Stimulated activated naive CD8-positive, alpha-beta T cell treated with anti-CD3 and anti-CD28 coated beads, Interleukin-15, Interleukin-2, amounts not matched to agents 100 ng/mL and 50 ng/mL, for 24 hours (primary cell): Measurements from ENCODE around the gene JAKMIP2.

Experiments used
- H3K27ac Mint-ChIP-seq: one replicate; pipeline ENCODE4 v1.8.0; 2021; ENCODE audit warnings: mild to moderate bottlenecking, mixed read lengths
- H3K27me3 Mint-ChIP-seq: one replicate; pipeline ENCODE4 v1.8.0; 2021; ENCODE audit warnings: mixed read lengths
- H3K36me3 Mint-ChIP-seq: one replicate; pipeline ENCODE4 v1.8.0; 2021; ENCODE audit warnings: low read depth, mixed read lengths
- H3K4me1 Mint-ChIP-seq: one replicate; pipeline ENCODE4 v1.8.0; 2021; ENCODE audit warnings: low read depth, mixed read lengths
- H3K4me3 Mint-ChIP-seq: one replicate; pipeline ENCODE4 v1.8.0; 2021; ENCODE audit warnings: mild to moderate bottlenecking, mixed read lengths
- H3K9me3 Mint-ChIP-seq: one replicate; pipeline ENCODE4 v1.8.0; 2021; ENCODE audit warnings: mixed read lengths

The JAKMIP2 gene

GRCh38 chr5:147551677-147552076, 230.9 kb downstream of the JAKMIP2 start:
- no peaks in the 10 kb centered on the region for H3K9me3 Mint-ChIP-seq
- H3K27me3 Mint-ChIP-seq = peaks cover 11% of the 10 kb centered on the region
- H3K4me3 Mint-ChIP-seq = no peak overlapping the region
- no peaks in the 10 kb centered on the region for H3K36me3 Mint-ChIP-seq
- no peaks in the 10 kb centered on the region for H3K4me1 Mint-ChIP-seq
- H3K27ac Mint-ChIP-seq = no peak overlapping the region

DNA sequence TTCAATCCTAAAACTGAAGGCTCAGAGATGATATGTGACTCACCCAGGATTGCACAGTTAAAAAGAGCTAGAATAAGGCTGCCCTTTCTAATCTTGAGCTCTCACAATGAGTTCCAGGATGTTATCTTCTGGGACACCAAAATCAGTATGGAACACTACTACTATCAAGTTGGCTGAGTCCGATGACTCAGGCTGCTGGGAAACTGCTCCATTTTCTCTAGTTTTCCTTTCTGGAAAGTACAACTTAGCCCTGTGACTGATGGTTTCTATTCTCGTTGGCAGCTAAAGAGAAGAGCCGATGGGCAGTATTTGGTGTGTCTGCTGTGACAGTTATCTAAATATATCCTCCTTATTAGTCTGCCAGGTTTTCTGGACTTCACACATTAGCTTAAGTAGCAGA, 234.8 kb downstream of the JAKMIP2 start:
- H3K36me3 Mint-ChIP-seq = no peaks in the 10 kb centered on the region
- no peaks in the 10 kb centered on the region for H3K4me1 Mint-ChIP-seq
- H3K4me3 Mint-ChIP-seq = no peak overlapping the region
- H3K9me3 Mint-ChIP-seq = no peaks in the 10 kb centered on the region
- H3K27me3 Mint-ChIP-seq = peaks cover 11% of the 10 kb centered on the region
- no peak overlapping the region for H3K27ac Mint-ChIP-seq

GRCh38 chr5:147544556-147544955, 238.0 kb downstream of the JAKMIP2 start:
- H3K27ac Mint-ChIP-seq = no peak overlapping the region
- no peak overlapping the region for H3K4me3 Mint-ChIP-seq
- peaks cover 12% of the 10 kb centered on the region for H3K27me3 Mint-ChIP-seq
- H3K36me3 Mint-ChIP-seq = no peaks in the 10 kb centered on the region
- no peaks in the 10 kb centered on the region for H3K4me1 Mint-ChIP-seq
- H3K9me3 Mint-ChIP-seq = no peaks in the 10 kb centered on the region

DNA sequence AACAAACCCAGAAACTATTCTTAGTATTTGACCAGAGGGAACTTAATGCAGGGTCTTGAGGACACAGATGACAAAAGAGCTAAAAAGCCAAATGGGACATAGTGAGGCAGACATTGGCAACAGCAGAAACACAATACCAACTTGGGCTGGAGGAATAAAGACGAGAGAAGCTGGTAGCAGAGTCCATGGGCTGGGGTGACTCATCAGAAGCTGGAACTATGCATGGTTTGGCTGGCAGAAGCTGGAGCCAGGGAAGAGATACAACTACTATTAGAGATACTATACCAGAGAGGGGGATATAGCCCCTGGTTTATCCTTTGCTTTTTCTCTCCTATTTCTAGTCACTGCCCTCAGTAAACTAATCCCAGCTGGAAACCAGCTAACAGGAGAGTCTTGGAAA, 243.5 kb downstream of the JAKMIP2 start:
- Mint-ChIP-seq H3K4me1 (no peaks in the 10 kb centered on the region), H3K27me3 (peaks cover 5% of the 10 kb centered on the region), H3K9me3 (no peaks in the 10 kb centered on the region), H3K36me3 (no peaks in the 10 kb centered on the region), H3K4me3 (no peak overlapping the region), H3K27ac (no peak overlapping the region)

DNA sequence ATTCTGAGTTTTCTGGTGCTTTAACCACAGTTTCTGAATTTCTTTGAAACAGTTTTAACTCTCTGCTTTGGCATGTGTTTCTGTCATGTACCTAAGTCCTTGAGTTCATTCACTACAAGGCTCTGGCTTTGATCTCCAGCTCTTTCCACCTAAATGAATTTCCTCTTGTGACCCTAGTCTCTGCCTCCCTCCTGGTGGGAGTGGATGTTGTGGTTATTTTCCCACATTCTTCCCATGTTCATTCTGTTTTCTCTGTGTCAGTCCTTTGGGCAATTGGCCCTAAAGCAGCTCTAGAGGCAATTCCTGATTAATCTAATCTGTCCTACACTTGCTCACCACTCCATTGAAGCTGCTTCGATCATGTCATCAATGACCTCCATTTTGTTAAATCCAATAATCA, 244.3 kb downstream of the JAKMIP2 start:
- no peaks in the 10 kb centered on the region for H3K36me3 Mint-ChIP-seq
- no peak overlapping the region for H3K27ac Mint-ChIP-seq
- H3K9me3 Mint-ChIP-seq = no peaks in the 10 kb centered on the region
- peaks cover 5% of the 10 kb centered on the region for H3K27me3 Mint-ChIP-seq
- no peak overlapping the region for H3K4me3 Mint-ChIP-seq
- H3K4me1 Mint-ChIP-seq = no peaks in the 10 kb centered on the region
